SK-N-MC (cell line): ENCODE results near the gene AKR7A3.
"Not testable (repeated sequence)": the region's sequence is repeated elsewhere in the genome, so short reads cannot be mapped to it uniquely, and the experiment has no call there.

Source experiments
- DNase-seq: peaks from one replicate; pipeline ENCODE4 v3.0.0-alpha.2; 2011; ENCODE audit warnings: low read depth, low spot score
- H3K27ac ChIP-seq: fragments of 200-600 bp; sonication (generic); 2 replicates; pipeline ENCODE4 v1.5.1; 2016; ENCODE audit warnings: mixed run types
- H3K36me3 ChIP-seq: fragments of 200-600 bp; sonication (generic); 2 replicates; pipeline ENCODE4 v1.6.1; 2017; ENCODE audit warnings: antibody characterized with exemption, low read length, mixed read lengths; ENCODE audit not compliant: insufficient read depth
- H3K4me3 ChIP-seq: fragments of 200-600 bp; sonication (generic); 2 replicates; pipeline ENCODE4 v1.5.1; 2016
- H3K9ac ChIP-seq: fragments of 200-600 bp; sonication (generic); 2 replicates; pipeline ENCODE4 v1.8.0; 2017; ENCODE audit warnings: mixed run types, mixed read lengths; ENCODE audit not compliant: insufficient read length
- H3K9me3 ChIP-seq: fragments of 200-600 bp; sonication (generic); 2 replicates; pipeline ENCODE4 v1.6.1; 2017; ENCODE audit warnings: low read depth, mild to moderate bottlenecking, antibody characterized with exemption, low read length, moderate library complexity, mixed read lengths
- EZH2 ChIP-seq: fragments of 200-600 bp; sonication (generic); IDR thresholded peaks from one replicate; pipeline ENCODE4 v1.6.1; 2017; ENCODE audit warnings: antibody characterized with exemption
- FOXP2 ChIP-seq: optimal IDR thresholded peaks from 2 replicates; pipeline ENCODE3; 2011; ENCODE audit warnings: mild to moderate bottlenecking, moderate library complexity; ENCODE audit not compliant: insufficient read depth; ENCODE audit errors: extremely low read length, control extremely low read depth
- POLR2AphosphoS5 ChIP-seq: IDR thresholded peaks from 2 replicates; pipeline ENCODE4 v1.6.1; 2012; ENCODE audit warnings: mild to moderate bottlenecking, low read depth, low read length, borderline replicate concordance

Gene AKR7A3

GRCh38 chr1:19262744-19263143, 25.8 kb downstream of the AKR7A3 start:
- TF ChIP-seq EZH2 (no peak), POLR2AphosphoS5 (no peak), FOXP2 (no peak)
- no peak for DNase-seq
- Histone ChIP-seq H3K9me3 (no peaks in the 10 kb centered on the region), H3K27ac (no peak overlapping the region), H3K36me3 (peaks cover 26% of the 10 kb centered on the region), H3K9ac (no peak overlapping the region), H3K4me3 (no peak overlapping the region)

DNA sequence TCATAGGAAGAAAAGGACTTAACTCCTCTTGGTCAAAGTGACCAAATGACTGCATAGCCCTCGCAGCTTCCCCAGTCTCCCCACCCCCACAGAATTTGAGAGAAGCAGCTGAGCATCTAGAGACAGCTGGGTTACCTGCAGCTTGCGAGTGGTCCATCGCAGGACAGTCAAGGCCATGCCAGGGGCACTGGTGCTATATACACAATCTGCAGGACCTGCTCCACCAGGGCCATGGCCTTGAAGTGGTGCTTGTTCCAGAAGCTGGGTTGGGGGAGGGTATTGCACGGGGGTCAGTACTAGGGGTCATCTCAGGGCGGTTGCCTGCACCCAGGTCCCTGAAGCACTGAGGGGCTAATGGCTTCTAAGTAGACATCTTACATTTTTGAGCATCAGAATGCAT, 26.5 kb downstream of the AKR7A3 start:
- H3K9me3 ChIP-seq, result no peaks in the 10 kb centered on the region
- no peak overlapping the region for H3K9ac ChIP-seq
- no peak overlapping the region for H3K27ac ChIP-seq
- H3K4me3 ChIP-seq, result no peak overlapping the region
- H3K36me3 ChIP-seq, result peaks cover 33% of the 10 kb centered on the region
- DNase-seq, result no peak
- TF ChIP-seq EZH2 (no peak), FOXP2 (no peak)

DNA sequence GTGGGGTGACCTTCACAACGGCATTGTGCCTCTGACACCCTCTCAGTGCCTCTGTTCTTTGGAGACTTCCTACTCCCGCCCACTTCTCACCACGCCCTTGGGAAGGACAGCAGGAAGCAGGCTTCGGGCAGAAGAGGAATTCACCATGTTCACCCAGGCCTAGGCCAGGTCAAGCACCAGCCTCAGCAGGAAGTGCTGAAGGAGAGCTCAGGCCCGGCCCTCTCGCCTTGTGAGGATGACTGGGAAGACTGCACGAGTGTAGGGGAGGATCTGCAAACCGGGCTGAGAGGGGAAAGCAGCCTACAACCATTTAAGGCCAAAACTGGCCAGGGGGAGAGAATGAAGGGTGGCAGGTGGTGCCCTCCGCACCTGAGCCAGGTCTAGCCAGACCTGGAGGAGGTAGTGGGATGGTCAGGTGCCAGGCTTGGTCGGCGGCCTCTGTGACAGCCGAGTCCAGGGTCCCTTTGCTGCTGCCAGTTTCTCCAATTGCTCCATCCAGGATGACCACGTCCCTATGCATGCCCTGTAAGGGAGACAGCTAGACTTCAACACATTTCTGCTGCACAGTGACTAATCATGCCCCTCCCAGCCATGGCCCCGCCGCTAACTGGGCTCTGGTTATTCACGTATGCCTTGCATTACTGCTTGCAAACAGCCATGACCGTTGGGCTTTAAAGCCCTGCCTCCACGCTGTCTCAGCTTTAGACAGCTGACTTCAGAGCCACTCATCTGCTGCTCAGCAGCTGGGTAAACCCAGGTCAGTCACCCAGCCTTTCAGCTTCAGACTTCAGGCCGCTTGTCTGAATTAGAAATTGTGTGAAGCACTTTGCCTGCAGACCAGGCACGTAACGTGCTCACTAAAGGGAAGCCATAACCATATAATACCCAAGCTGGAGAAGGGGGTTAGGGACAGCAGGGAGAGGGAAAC, 28.1 kb downstream of the AKR7A3 start:
- DNase-seq, result no peak
- TF ChIP-seq FOXP2, result no peak
- peak; percentile 5; the same call in 1 of the 2 replicates for TF ChIP-seq POLR2AphosphoS5
- Histone ChIP-seq H3K36me3 (peaks cover 48% of the 10 kb centered on the region), H3K9me3 (no peaks in the 10 kb centered on the region), H3K4me3 (no peak overlapping the region), H3K27ac (peak overlapping the region; percentile 16; the same call in 1 of the 2 replicates), H3K9ac (no peak overlapping the region)

DNA sequence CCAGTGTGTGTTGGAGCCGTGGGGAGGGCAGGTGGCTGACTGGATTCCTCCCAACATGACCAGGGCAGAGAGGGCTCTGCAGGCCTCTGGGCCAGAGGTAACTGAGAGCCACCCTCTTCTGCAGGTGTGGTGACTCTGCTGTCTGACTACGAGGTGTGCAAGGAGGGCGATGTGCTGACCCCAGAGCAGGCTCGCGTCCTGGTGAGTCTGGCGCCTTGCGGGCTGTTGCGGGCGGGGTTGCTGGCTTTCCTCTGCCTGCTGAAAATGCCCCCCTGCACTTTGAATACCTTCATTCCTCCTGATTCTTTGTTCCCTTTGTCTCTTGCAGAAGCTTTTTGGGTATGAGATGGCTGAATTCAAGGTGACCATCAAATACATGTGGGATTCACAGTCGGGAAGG, 30.2 kb downstream of the AKR7A3 start:
- Histone ChIP-seq H3K9me3 (no peaks in the 10 kb centered on the region), H3K4me3 (no peak overlapping the region), H3K27ac (no peak overlapping the region), H3K9ac (no peak overlapping the region), H3K36me3 (peaks cover 67% of the 10 kb centered on the region)
- DNase-seq, result no peak
- no peak for TF ChIP-seq FOXP2
- no peak for TF ChIP-seq EZH2
- TF ChIP-seq POLR2AphosphoS5, result no peak; the same call in 1 of the 2 replicates

DNA sequence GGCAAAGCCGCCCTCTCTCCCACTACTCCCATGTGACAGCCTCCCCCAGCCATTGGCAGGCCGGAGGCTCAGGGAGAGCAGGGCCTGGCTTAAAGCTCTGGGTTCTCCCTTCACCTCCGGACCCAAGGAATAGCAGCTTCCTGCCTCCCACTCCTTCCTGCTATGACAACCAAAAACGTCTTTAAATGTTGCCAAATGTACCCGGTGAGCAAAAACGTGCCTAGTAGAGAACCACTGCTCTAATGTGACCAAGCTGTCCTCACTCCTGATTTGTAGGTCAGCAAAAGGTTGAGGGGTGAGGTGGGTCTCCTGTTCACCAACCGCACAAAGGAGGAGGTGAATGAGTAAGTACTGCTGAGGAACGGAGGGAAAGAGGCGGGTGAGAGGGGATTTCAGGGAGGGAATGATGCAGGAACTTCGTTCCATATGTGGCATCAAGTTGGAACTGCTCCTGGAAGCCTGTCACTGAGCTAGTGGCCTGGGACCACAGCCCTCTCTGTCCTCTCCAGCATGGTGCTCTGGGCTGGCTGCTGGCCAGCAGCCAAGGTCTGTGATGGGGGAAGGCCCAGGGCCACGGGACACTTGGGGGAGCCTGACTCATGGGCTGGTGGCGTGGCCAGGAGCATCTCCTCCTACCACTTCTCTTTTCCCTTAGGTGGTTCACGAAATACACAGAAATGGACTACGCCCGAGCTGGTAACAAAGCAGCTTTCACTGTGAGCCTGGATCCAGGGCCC, 31.2 kb downstream of the AKR7A3 start:
- Histone ChIP-seq H3K27ac (no peak overlapping the region), H3K4me3 (no peak overlapping the region), H3K36me3 (peaks cover 67% of the 10 kb centered on the region), H3K9ac (no peak overlapping the region), H3K9me3 (no peaks in the 10 kb centered on the region)
- no peak for DNase-seq
- TF ChIP-seq FOXP2 (no peak), POLR2AphosphoS5 (no peak), EZH2 (no peak)

DNA sequence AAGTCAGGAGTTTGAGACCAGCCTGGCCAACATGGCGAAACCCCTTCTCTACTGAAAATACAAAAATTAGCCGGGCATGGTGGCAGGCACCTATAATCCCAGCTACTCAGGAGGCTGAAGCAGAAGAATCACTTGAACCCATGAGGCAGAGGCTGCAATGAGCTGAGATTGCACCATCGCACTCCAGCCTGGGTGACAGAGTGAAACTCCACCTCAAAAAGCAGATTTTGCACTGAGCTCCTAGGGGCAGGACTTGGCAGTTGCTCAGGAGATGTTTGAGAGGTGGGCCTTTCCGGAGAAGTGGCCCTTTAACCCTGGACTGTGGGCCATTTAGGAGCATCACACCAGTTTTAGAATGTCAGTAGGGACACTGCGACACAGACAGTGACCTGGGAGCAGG, 32.3 kb downstream of the AKR7A3 start:
- H3K9me3 ChIP-seq, DNase-seq, H3K9ac ChIP-seq, H3K4me3 ChIP-seq, H3K27ac ChIP-seq: not testable (repeated sequence)
- H3K36me3 ChIP-seq, result peaks cover 67% of the 10 kb centered on the region

DNA sequence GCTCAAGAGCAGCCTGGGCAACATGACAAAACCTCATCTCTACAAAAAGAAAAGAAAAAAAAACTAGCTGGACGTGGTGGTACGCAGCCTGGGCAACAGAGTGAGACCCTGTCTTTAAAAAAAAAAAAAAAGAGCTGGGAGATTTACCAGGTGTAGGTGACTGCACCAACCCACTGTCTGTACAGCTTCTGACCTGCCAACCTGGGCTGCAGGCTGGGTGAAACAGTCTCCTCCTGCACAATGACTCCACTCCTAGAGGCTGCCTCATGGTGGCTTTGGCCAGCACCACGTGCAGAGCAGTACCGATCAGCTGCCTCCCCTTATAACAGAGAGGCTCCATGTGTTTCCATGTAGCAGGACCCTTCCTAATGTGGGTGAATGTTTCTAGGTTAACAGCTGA, 33.3 kb downstream of the AKR7A3 start:
- DNase-seq, result no peak
- TF ChIP-seq EZH2, result no peak
- no peak for TF ChIP-seq FOXP2
- TF ChIP-seq POLR2AphosphoS5, result no peak
- no peak overlapping the region for H3K9ac ChIP-seq
- no peak overlapping the region for H3K4me3 ChIP-seq
- H3K9me3 ChIP-seq, result no peaks in the 10 kb centered on the region
- H3K27ac ChIP-seq, result no peak overlapping the region
- peaks cover 65% of the 10 kb centered on the region for H3K36me3 ChIP-seq

DNA sequence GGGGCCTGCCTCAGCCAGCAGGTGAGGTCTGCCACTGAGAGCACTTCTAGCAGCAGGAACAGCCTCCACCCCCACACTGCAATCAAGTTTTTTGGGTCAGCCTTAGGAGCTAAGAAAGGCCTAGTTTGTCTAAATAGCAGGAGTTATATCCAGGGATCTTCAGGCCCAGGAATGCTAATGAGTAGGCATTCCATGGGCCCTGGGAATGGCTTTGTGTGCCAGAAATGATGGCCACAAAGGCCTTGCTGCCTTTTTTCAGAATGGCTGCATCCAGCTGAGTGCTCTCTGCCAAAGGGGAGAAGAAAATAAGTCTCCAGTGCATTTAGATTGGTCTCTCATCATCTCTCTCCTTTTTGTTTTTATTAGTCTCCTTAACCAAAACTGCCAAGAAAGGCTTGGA, 34.2 kb downstream of the AKR7A3 start:
- Histone ChIP-seq H3K27ac (no peak overlapping the region), H3K9ac (no peak overlapping the region), H3K9me3 (no peaks in the 10 kb centered on the region), H3K4me3 (no peak overlapping the region), H3K36me3 (peaks cover 56% of the 10 kb centered on the region)
- no peak for TF ChIP-seq FOXP2
- TF ChIP-seq POLR2AphosphoS5, result no peak
- no peak for TF ChIP-seq EZH2
- DNase-seq, result no peak
